Measurements from ENCODE around the gene RAE1. TPM values are rescaled to one million over a fixed set of nuclear protein-coding genes. Genes with fewer than 3 reads are reported as not detected.

The RAE1 gene
- total RNA-seq, 1 experiment from 2014 or later = 34.5 TPM

- Histone ChIP-seq H3K36me3 (ENCODE audit: control insufficient read depth, insufficient read depth, low read length) (peaks cover 2% of the 10 kb centered on the region; the same call in 1 of the 2 replicates), H3K9me3 (ENCODE audit: control insufficient read depth, insufficient read depth, low read depth, low read length) (no peaks in the 10 kb centered on the region), H3K4me1 (ENCODE audit: control insufficient read depth, insufficient read depth, low read length) (peaks cover 5% of the 10 kb centered on the region; the same call in 1 of the 2 replicates), H3K27me3 (ENCODE audit: control insufficient read depth, insufficient read depth, low read length) (no peaks in the 10 kb centered on the region), H3K27ac (ENCODE audit: low read length) (no peak overlapping the region), H3K4me3 (ENCODE audit: low read depth in 2 of 2, low read length in 2 of 2) (no peak overlapping the region)
- POLR2A ChIA-PET = no interaction called here
- intact Hi-C loops (cut with micrococcal nuclease; ENCODE audit: unreplicated experiment) (no loop called here), in situ Hi-C loops (cut with HindIII; ENCODE audit: low pct_unique_long_range_greater_than_20kb, low sequenced_read_pairs) (no loop called here)
- no peak for DNase-seq (ENCODE audit: low read depth, low spot score)
- TF ChIP-seq CTCF (IDR thresholded peaks at IDR 0.05) (no peak), POLR2AphosphoS5 (IDR thresholded peaks at IDR 0.05; ENCODE audit: low read depth, low read length) (no peak), SIN3A (IDR thresholded peaks at IDR 0.05; ENCODE audit: borderline replicate concordance, insufficient read depth, low read depth, low read length) (no peak), REST (IDR thresholded peaks at IDR 0.05; ENCODE audit: insufficient read depth in 1 of 2, low read depth in 2 of 2, low read length in 1 of 2) (no peak), TCF7L2 (IDR thresholded peaks at IDR 0.05; ENCODE audit: low read depth, low read length) (no peak)
- BruUV-seq (replicated peaks) = no TSS peak
- CTCF ChIA-PET = no interaction called here
- ATAC-seq = no peak
Measured at GRCh38 chr20:57396212-57396983, 45.3 kb downstream of the RAE1 start.

- ChIA-PET POLR2A (no interaction called here), CTCF (no interaction called here)
- Histone ChIP-seq H3K4me3 (ENCODE audit: low read depth in 2 of 2, low read length in 2 of 2) (no peak overlapping the region), H3K27ac (ENCODE audit: low read length) (no peak overlapping the region), H3K4me1 (ENCODE audit: control insufficient read depth, insufficient read depth, low read length) (peaks cover 5% of the 10 kb centered on the region; the same call in 1 of the 2 replicates), H3K9me3 (ENCODE audit: control insufficient read depth, insufficient read depth, low read depth, low read length) (no peaks in the 10 kb centered on the region), H3K36me3 (ENCODE audit: control insufficient read depth, insufficient read depth, low read length) (peaks cover 2% of the 10 kb centered on the region; the same call in 1 of the 2 replicates), H3K27me3 (ENCODE audit: control insufficient read depth, insufficient read depth, low read length) (no peaks in the 10 kb centered on the region)
- TF ChIP-seq POLR2AphosphoS5 (IDR thresholded peaks at IDR 0.05; ENCODE audit: low read depth, low read length) (no peak), SIN3A (IDR thresholded peaks at IDR 0.05; ENCODE audit: borderline replicate concordance, insufficient read depth, low read depth, low read length) (no peak), REST (IDR thresholded peaks at IDR 0.05; ENCODE audit: insufficient read depth in 1 of 2, low read depth in 2 of 2, low read length in 1 of 2) (no peak), CTCF (IDR thresholded peaks at IDR 0.05) (no peak), TCF7L2 (IDR thresholded peaks at IDR 0.05; ENCODE audit: low read depth, low read length) (no peak)
- ATAC-seq (no peak), DNase-seq (ENCODE audit: low read depth, low spot score) (no peak)
- intact Hi-C loops (cut with micrococcal nuclease; ENCODE audit: unreplicated experiment) (no loop called here), in situ Hi-C loops (cut with HindIII; ENCODE audit: low pct_unique_long_range_greater_than_20kb, low sequenced_read_pairs) (no loop called here)
- BruUV-seq (replicated peaks) = no TSS peak
Measured at GRCh38 chr20:57396984-57397692, 46.1 kb downstream of the RAE1 start.
